Esophagus squamous epithelium (tissue), 5 donors: ENCODE measurements around the gene HARBI1. TPM values are rescaled to one million over a fixed set of nuclear protein-coding genes. Genes with fewer than 3 reads are reported as not detected.

ENCODE experiments used
- DNase-seq: peaks from one replicate; lab custom pipeline; 2025; lab: John Stamatoyannopoulos, UW
- H3K27ac ChIP-seq, 4 donors: fragments of 200-600 bp; sonication (generic); one replicate each; pipeline ENCODE4 v1.5.1; 2016 to 2019; ENCODE audit warnings: mild to moderate bottlenecking in 1 of 4
- H3K27me3 ChIP-seq, 4 donors: fragments of 200-600 bp; sonication (generic); 1 replicate in 3 of 4; 2 replicates in 1 of 4; pipeline versions ENCODE4 v1.5.1 to v1.6.0; 2017 to 2021; ENCODE audit warnings: antibody characterized with exemption in 1 of 4
- H3K36me3 ChIP-seq, 3 donors: fragments of 200-600 bp; sonication (generic); one replicate each; pipeline ENCODE4 v1.5.1; 2016 to 2019
- H3K4me1 ChIP-seq, 3 donors: fragments of 200-600 bp; sonication (generic); one replicate each; pipeline ENCODE4 v1.5.1; 2017 to 2019
- H3K4me3 ChIP-seq, 4 donors: fragments of 200-600 bp; sonication (generic); 1 replicate in 3 of 4; 2 replicates in 1 of 4; pipeline ENCODE4 v1.5.1; 2016 to 2019; ENCODE audit warnings: mild to moderate bottlenecking in 2 of 4, moderate library complexity in 1 of 4
- H3K9me3 ChIP-seq, 3 donors: fragments of 200-600 bp; sonication (generic); one replicate each; pipeline ENCODE4 v1.5.1; 2016 to 2019
- CTCF ChIP-seq, 6 experiments: fragments of 450-650 bp in 4 of 6; fragments of 200-600 bp in 2 of 6; sonication (generic) in 2 of 6; IDR thresholded peaks; one replicate each; pipeline ENCODE4 v1.5.1; 2016 to 2019; ENCODE audit warnings: antibody characterized with exemption in 6 of 6, mild to moderate bottlenecking in 4 of 6, moderate library complexity in 4 of 6
- POLR2A ChIP-seq, 4 donors: fragments of 450-650 bp; IDR thresholded peaks; one replicate each; pipeline ENCODE4 v1.6.1; 2017; ENCODE audit warnings: antibody characterized with exemption in 4 of 4, mild to moderate bottlenecking in 4 of 4, moderate library complexity in 3 of 4
- WGBS, 2 donors: methylation state at CpG; one replicate each; pipeline ENCODE4 v1.1.5; 2018; 5-methylcytosine and 5-hydroxymethylcytosine counted together
- intact Hi-C: fragments of 100-400 bp; cut with DNase I; formaldehyde crosslinking; loops from one replicate; pipeline ENCODE4 v1.15.0; 2022
- total RNA-seq, 4 donors: library from RNA; depleted of rRNA; stranded (reverse); fragments of >200 nt; gene quantifications; one replicate each; pipeline ENCODE4 v1.1.0, GENCODE V29; 2016
- donor health status: DM: yes; HTN: yes; CAD: no.

The HARBI1 gene
- total RNA-seq, 4 donors from 2014 or later = 1.3 to 4.2 (median 2.2) TPM

GRCh38 chr11:46555267-46556054 is 61.6 kb downstream of the HARBI1 start:
- Histone ChIP-seq H3K4me3 (no peak overlapping the region), H3K36me3 (no peaks in the 10 kb centered on the region), H3K27me3 (no peaks in the 10 kb centered on the region), H3K4me1 (peaks cover 18 to 53% (median 47%) of the 10 kb centered on the region in 3 donors), H3K27ac (peak overlapping the region in 3 of 4 donors; percentile 79 to 81 (median 80)), H3K9me3 (no peaks in the 10 kb centered on the region)
- no peak for TF ChIP-seq CTCF (IDR thresholded peaks at IDR 0.05)
- TF ChIP-seq POLR2A (IDR thresholded peaks at IDR 0.05) = no peak
- no peak for DNase-seq
- 52 to 54% methylated on average over 2 of the region's 2 CpGs for WGBS, 2 donors
- intact Hi-C loops = no loop called here

GRCh38 chr11:46554213-46555147 is 62.5 kb downstream of the HARBI1 start:
- no peaks in the 10 kb centered on the region for H3K27me3 ChIP-seq
- DNase-seq = no peak

GRCh38 chr11:46553814-46554212 is 63.2 kb downstream of the HARBI1 start:
- H3K4me1 ChIP-seq = peaks cover 18 to 39% (median 34%) of the 10 kb centered on the region in 3 donors
- H3K36me3 ChIP-seq = no peaks in the 10 kb centered on the region
- 7 to 8% methylated on average over 1 of the region's 1 CpG for WGBS, 2 donors
- peak overlapping the region; percentile 7 to 80 (median 75) for H3K27ac ChIP-seq
- H3K27me3 ChIP-seq = no peaks in the 10 kb centered on the region
- intact Hi-C loops = no loop called here
- no peaks in the 10 kb centered on the region for H3K9me3 ChIP-seq
- TF ChIP-seq POLR2A (IDR thresholded peaks at IDR 0.05) = no peak
- no peak for TF ChIP-seq CTCF (IDR thresholded peaks at IDR 0.05)
- H3K4me3 ChIP-seq = no peak overlapping the region
- DNase-seq = no peak

More at GRCh38 chr11:46554213-46555147, 62.5 kb downstream of the HARBI1 start:
- TF ChIP-seq CTCF (IDR thresholded peaks at IDR 0.05) (no peak), POLR2A (IDR thresholded peaks at IDR 0.05) (no peak)
- H3K4me1 ChIP-seq = peaks cover 18 to 44% (median 39%) of the 10 kb centered on the region in 3 donors
- no peaks in the 10 kb centered on the region for H3K36me3 ChIP-seq
- WGBS, 2 donors = 53 to 57% methylated on average over 5 of the region's 5 CpGs
- intact Hi-C loops = no loop called here
- H3K9me3 ChIP-seq = no peaks in the 10 kb centered on the region
- peak overlapping the region; percentile 62 to 81 (median 80) for H3K27ac ChIP-seq
- no peak overlapping the region for H3K4me3 ChIP-seq

Other genes starting within 250 kb of the HARBI1 start
- 10 to 100 TPM in 3 of 4 donors, 1 to 10 TPM in 1; 5.4 to 62.6 (median 22.5) TPM for gene MDK, start 235.6 kb downstream of the HARBI1 start, total RNA-seq
- not detected for gene CHRM4, start 225.5 kb downstream of the HARBI1 start, total RNA-seq
- gene AMBRA1, start 23.2 kb downstream of the HARBI1 start, total RNA-seq = 10 to 100 TPM; 20.2 to 31.3 (median 25.9) TPM
- gene ATG13, start 326 bp upstream of the HARBI1 start, total RNA-seq = 10 to 100 TPM; 40.9 to 79.4 (median 66.4) TPM
- 10 to 100 TPM; 39.2 to 53.6 (median 45.8) TPM for gene ARHGAP1, start 83.4 kb upstream of the HARBI1 start, total RNA-seq
- 10 to 100 TPM in 3 of 4 donors, 1 to 10 TPM in 1; 5.2 to 15.1 (median 13.5) TPM for gene ZNF408, start 83.8 kb upstream of the HARBI1 start, total RNA-seq
- gene F2, start 102.0 kb upstream of the HARBI1 start, total RNA-seq = under 1 TPM in 1 of 4 donors, not detected in 3; 0.19 TPM
- gene CKAP5, start 229.1 kb upstream of the HARBI1 start, total RNA-seq = 10 to 100 TPM; 18.2 to 36.9 (median 29.7) TPM